HG03196 (cell line): ENCODE data around the gene CIDEB.

Experiments
- ATAC-seq: cut with Tn5 transposase; IDR thresholded peaks from one replicate; pipeline ENCODE4 v1.9.1; 2021; ENCODE audit not compliant: unreplicated experiment

The CIDEB gene

DNA sequence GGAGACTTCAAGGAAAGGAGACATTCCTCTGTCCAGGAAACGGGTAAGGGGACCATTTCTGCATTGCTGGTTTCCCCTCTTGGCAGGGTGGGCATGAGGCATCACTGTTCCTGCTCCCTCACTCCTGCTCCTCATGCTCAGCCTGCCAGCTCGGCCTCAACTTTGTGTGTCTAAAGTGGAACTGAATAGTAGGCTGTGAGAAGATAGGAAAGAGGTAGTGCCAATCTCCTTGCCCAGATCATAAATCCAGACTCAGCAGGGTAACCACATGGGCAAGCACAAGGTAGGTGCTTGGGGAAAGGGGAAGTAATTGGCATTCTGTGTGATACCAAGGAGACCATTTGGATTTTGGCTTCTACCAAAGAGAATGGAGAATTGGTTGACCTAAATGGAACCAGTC, 6.1 kb upstream of the CIDEB start:
- ATAC-seq = no peak

DNA sequence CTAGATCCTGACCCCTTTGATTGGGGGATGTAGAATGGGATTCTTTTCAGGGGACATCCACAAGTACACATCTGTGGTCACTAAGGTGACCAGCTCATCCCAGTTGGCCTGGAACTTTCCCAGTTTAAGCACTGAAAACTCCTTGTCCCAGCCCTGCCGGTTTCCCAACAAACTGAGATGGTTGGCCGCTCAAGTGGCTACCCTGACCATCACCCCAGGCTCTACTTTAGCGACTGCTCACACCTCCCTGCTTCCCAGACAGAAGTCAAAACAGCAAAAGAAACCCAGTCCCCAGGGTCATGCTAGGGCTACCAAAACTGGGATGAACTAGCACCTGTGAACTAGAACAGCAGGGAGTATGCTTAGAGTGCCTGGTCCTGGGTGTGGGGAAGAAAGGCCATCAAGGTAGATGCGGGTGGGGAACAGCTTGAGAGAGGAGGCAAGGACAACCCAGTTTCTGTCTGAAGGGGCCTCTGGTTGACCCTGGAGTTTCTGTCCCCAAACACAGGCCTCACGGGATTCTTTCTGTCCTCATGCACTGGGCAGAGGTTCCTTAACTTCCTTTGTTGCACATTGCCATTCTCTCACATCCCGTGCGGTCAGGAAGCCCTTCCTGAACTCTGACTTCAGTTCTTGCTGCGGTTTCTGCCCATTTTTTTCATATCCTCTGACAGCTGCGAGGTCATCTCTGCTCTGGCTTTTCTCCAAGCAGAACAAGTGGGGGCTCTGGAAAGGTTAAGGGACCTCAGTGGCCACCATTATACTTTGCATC, 5.1 kb upstream of the CIDEB start:
- no peak for ATAC-seq

DNA sequence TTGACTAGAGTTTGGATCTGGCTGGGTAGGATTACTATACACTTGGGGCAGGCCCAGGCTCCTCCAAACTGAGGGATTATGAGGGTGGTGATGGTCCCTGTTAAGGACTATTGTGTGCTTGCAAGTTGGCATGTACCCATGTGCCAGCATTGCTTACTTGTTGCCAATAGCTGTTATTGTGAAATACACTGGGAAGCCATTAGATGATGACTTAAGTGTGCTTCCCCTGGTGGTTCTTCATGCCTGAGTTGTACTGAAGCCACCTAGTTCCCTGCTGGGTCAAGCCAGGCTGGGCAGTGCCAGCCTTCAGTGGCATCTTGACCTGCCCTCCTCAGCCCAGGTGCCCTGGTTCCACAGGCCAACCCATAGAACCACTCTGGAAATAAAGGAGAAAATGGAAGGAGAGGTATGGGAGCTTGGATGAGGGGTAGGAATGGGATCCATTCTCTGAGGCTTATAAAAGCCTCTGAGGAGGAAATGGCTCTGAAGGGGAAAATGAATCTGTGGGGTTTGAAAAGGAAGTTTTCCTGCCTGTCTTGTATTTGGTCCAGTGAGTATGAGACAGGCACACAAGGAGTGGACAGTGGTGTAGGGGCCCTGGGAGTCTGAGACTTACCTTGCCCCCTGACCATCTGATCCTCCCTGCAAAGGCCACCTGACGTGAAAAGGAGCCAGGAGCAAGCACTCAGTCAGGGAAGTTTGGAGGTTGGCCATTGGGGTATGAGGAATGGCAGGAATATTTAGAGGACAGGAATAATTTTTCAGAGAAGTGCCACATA, 4.2 kb upstream of the CIDEB start:
- ATAC-seq = no peak

DNA sequence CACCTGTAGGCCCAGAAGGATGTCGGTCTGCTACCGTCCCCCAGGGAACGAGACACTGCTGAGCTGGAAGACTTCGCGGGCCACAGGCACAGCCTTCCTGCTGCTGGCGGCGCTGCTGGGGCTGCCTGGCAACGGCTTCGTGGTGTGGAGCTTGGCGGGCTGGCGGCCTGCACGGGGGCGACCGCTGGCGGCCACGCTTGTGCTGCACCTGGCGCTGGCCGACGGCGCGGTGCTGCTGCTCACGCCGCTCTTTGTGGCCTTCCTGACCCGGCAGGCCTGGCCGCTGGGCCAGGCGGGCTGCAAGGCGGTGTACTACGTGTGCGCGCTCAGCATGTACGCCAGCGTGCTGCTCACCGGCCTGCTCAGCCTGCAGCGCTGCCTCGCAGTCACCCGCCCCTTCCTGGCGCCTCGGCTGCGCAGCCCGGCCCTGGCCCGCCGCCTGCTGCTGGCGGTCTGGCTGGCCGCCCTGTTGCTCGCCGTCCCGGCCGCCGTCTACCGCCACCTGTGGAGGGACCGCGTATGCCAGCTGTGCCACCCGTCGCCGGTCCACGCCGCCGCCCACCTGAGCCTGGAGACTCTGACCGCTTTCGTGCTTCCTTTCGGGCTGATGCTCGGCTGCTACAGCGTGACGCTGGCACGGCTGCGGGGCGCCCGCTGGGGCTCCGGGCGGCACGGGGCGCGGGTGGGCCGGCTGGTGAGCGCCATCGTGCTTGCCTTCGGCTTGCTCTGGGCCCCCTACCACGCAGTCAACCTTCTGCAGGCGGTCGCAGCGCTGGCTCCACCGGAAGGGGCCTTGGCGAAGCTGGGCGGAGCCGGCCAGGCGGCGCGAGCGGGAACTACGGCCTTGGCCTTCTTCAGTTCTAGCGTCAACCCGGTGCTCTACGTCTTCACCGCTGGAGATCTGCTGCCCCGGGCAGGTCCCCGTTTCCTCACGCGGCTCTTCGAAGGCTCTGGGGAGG, 3.1 kb upstream of the CIDEB start, which contains the start of gene LTB4R:
LTB4R (plus strand) TSS at position 857 of the 959 bp plus-strand sequence. CDS start 4,150 bp downstream, outside the sequence.
- peak; percentile 53 for ATAC-seq

DNA sequence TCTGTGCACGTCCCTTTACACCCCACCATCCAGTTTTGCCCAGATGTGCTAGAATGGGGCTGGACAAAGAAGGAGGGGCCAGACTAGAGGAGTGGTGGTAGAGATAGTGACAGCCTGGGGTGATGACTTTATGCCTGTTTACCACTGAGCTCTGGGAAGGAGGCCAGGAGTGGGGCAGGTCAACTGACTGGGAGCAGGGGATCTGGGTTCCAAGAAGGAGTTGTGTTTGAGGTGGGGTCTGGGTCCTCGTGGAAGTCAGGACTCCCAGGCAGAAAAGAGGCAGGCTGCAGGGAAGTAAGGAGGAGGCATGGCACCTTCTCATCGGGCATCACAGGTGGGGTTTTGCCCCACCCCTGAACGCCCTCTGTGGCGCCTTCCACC, 2.5 kb upstream of the CIDEB start:
- no peak for ATAC-seq

DNA sequence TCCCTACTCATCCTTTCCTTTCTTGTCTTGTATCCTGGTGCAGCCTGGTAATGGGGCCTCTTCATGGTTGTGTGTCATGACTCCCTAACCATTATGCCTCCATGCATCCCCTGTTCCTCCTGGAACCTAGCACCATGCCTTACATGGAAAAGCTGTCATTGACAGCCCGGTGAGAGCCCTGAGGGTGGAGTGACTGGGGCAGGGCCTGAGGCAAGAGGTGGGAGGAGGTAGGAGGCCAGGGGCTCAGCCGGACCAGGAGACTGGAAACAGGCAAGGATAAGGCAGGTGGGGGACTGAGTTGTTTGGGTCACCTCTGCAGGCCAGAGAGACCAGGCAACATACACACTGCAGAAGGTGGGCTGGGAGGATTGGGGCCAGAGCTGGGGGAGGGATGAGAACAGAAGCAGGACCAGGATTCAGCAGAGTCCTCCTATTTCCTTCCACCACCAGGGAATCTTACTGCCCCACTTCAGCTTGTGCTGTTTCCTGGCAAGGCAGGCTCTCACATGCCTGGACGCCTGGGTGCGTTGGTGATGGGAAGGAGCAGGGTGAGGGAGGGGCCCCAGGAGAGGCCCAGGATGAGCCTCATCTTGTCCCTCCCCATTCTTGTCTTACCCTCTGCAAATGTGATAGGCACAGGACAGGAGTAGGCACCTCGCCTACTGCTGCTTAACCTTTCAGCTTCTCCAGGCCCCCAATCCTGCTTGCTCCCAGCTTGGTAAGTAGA, 1.9 kb upstream of the CIDEB start, which contains the start of gene LTB4R2:
LTB4R2 (plus strand) TSS at position 603 of the 727 bp plus-strand sequence. CDS start 525 bp downstream, outside the sequence.
- no peak for ATAC-seq

DNA sequence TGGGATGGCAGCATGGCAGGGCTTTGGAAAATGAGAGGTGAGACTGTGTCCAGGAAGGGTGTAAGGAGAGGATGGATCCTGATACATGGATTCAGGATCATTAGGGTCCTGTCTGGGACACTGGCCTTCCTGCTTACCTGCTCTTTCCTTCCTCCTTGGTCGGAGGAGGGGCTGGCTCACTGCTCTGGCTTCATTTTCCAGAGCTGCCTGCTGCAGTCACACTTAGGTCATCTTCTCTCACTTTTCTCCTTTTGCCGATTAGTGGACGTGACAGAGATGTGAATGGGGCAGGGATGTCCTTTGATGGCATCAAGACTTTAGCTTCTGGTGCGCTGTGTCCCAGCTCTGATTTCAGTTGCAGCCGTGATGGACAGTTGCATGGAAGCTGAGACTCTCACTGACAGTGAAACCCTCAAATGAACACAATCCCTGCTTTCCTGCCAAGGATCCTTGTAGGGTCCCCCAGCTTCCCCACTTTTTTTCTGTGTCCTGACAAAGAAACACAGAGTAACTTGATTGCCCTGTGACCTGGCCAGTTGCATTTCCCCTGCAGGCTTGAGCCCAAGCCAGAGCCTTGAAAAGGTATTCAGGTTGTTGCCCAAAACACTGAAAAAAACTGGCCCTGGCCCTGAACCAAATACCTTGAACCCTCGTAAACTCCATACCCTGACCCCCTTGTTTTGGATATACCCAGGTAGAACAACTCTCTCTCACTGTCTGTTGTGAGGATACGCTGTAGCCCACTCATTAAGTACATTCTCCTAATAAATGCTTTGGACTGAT, 756 bp upstream of the CIDEB start:
- ATAC-seq = no peak

DNA sequence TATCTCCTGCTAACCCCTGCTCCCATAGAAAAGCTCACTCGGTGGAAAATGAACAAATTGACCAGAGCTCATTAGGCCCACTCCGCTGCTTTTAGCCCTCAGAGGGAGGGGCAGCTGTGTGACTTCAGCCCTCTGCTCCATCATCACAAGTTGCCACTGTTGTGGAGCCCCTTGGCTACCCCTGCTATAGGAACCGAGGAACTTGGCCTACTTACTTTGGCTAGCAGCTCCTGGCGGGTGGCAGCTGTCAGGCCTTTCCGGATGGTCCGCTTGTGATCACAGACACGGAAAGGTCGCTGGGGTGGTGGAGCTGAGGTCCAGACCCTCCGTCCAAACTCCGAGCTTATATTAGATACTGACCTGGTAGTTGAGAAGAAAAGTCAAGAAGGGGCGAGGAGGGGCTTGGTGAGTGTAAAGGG, 612 bp downstream of the CIDEB start:
- ATAC-seq = no peak

DNA sequence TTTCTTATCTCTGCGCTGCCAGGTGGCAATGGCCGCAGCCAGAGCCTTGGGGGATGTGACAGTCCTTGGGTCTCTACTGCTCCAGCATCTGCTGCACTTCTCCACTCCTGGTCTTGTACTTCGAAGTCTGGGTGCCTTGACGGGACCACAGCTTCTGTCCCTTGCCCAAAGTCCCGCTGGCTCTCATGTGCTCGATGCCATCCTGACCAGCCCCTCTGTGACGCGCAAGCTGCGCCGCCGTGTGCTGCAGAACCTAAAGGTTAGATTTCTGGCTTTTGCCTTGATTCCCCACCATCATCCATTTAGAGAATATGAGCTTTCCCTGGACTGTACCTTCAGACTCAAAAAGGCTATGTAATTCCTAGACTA, 3.8 kb downstream of the CIDEB start:
- ATAC-seq = no peak

DNA sequence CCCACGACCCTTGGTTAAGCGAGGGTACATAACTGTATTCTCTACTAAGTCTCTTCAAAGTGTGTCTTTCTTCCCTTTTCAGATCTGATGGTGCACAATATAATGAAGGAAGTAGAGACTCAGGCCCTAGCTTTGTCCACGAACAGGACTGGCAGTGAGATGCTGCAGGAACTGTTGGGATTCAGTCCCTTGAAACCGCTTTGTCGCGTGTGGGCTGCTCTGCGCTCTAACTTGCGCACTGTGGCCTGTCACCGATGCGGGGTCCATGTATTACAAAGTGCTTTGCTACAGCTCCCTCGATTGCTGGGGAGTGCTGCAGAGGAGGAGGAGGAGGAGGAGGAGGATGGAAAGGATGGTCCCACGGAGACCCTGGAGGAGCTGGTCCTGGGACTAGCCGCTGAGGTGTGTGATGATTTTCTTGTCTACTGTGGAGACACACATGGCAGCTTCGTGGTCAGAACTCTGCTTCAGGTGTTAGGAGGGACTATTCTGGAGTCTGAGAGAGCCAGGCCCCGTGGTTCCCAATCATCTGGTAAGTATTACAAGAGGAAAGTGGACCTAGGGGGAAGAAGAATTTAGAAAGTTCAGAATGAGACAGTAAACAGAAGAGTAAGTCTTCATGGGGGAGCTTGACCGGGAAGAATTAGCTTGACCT, 7.3 kb downstream of the CIDEB start:
- ATAC-seq = no peak

DNA sequence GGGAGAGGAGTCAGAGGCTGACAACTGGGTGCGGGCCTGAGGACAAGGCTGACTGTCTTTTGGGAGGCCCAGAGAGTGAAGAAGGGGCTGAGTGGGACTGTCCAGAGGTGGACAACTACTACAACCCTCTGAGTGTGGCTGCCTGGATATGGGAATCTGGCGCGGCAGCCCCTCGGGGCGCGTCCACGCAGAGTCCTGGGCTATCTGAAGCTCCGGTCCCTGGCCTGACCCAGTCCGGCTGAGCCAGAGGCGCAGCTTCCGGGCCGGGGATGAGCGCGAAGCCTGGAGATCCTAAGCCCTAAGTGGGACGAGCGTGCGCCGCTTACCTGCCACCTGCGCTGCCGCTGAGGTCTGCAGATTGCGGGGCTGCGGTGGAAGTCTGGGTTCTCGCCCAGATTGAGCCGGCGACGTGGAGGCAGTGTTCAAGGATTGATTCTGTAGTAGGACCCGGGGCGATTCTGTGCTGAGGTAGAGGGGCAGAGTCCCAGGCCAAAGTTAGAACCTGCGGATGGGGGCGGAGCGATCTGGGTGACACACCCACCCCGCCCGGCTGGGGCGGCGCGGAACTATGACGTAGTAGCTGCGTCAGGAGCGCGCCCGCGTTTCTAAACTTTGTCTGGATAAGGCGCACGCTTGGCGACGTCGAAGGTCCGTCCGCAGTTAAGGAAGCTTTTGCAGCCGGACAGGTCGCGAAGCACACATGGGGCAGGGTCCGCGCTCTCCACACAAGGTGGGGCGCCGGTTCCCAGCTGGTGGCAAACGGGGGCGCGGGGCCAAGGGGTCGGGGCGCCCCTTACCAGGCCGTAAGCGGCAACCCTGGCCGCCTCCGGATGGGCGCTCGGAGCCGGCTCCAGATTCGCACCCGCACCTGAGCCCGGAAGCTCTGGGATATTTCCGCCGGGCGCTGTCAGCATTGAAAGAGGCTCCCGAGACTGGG, 8.3 kb downstream of the CIDEB start, which contains the start of the genes DHRS1 and NOP9:
DHRS1 (minus strand) TSS at position 526 of the 937 bp plus-strand sequence. CDS start 674 bp downstream, outside the sequence.
NOP9 (plus strand) TSS at position 596 of the 937 bp plus-strand sequence; CDS start at position 701, 105 bp downstream.
- ATAC-seq = peak; percentile 60

DNA sequence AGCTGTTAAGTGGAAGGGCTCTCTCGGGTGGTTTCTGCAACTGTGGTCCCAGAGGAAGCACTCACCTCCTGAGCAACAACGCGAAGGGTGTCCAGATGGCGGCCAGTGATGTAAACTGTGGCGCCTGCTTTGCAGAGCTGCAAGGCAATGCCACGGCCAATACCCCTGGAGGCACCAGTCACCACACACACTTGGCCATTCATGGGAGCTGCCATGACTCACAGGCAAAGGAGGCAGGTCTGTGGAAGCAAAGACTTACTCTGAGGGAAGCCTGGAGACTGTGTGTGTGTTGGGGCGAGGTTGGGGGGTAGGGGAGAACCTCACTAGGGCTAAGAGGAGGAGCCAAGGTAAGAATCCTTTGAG, 8.9 kb downstream of the CIDEB start:
- no peak for ATAC-seq

DNA sequence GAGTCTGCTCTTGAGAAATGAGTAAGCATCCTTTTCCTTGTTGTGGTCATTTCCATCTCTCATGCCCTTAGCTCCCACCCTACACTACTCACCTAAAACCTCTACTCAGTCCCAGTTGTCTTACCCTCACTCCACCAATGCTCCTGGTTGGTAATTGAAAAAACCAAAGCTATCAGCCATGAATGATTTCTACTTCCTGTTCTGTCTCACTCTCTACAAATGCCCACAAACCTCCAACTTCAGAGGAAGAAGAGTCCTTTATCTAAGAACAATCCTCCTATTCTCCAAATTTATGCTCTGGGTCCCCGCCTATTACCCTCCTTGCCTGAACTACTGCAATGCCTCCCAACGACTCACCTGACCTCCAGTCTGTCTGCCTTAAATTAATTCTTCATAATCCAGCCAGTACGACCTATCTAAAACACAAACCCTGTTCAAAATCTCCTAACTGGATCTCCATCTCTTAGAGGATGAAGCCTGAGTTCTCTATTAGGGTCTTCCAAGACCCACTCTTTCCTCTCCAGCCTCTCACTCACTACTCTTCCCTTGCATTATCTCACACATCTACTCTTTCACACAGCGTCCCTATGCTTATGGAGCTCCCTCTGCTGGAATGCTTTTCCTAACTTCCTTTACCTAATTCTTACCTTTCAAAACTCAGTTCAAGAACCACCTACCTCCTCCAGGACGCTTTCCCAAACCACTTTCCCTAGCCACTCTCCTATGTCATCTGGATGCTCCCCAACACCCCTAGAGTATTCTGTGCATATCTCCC, 10.4 kb downstream of the CIDEB start:
- ATAC-seq = peak; percentile 11

DNA sequence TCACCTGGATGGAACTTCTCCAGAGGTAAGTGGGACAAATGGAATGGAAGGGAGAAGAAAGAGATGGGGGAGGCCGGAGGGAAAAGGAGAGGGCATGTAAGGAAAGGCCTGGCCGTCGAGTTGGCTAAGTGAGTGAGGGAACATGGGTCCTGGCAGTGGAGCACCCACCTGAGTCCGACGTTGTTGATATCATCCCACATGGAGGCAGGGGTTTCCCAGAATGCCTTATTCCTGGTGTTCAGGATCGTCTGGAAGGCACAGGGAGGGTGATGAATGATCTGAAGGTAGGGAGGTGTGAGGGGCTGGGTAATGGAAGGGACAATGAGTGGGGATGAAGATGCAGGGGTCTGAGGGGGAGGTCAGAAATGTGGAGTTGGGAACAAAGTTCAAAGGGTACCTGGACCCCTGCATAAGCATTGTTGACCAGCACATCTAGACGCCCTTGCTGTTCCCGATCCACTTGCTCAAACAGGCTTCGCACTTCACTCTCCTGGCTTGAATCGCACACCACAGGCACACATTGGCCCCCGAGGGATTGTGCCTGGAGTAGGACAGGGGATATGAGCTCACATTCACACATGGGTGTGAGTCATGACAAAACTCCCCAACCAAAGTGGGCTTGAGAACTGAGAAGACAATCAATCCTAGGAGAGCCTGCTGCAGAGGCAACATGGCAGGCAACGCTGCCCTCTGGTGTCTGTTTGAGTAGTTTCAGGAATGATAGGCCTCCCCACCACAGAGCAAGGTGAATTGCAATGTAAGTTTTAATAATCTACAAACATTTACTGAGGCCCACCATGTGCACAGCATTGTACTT, 11.2 kb downstream of the CIDEB start:
- ATAC-seq = peak; percentile 43

DNA sequence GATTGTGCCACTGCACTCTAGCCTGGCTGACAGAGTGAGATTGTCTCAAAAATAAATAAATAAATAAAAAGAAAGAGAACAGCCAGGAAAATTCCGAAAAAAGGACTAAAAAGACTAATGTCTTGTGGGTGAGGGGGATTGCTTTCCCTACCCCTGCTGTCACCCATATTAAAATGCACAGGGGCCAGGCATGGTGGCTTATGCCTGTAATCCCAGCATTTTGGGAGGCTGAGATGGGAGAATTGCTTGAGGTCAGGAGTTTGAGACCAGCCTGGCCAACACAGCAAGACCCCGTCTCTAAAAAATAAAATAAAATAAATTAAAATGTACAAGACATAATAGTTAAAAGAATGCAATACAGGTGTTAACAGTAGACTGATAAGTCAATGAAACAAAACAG, 14.3 kb downstream of the CIDEB start:
- ATAC-seq = no peak

DNA sequence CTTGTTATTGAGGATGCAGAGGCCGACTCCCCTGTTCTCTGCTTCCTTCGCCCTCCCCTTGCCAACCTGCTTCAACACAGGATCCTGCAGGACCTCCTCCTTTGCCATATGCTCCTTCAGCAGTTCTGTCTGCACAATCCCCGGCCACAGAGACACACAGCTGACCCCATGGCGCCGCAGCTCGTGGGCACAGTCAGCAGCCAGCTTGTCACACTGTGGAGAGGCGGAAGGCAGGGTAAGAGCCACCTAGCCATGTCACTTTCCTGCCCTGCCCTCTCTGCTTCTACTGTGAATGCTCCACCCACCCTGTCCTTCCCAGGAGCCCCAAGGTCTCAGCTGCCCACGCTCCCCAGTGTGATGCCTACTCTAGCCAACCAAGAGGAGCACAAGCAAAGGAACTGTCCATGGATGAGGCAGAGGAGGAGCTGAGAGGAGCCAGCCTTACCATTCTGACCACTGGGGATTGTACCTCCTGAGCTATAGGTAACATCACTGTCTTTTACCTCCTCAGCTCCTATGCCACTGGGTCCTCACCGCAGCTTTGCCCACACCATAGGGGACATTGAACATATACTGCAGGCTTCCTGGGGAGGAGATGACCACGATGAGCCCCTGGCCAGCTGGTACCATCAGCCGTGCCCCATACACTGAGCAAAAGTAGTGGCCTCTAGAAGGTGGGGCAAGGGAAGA, 15.5 kb downstream of the CIDEB start:
- ATAC-seq = no peak
